Activated effector memory CD4-positive, alpha-beta T cell treated with Interleukin-2 at 50 U/mL for 16 hours (primary cell): Measurements from ENCODE around the gene QRICH2.
"Not testable (repeated sequence)": the region's sequence is repeated elsewhere in the genome, so short reads cannot be mapped to it uniquely, and the experiment has no call there.

ENCODE experiments used
- DNase-seq: peaks from one replicate; pipeline ENCODE4 v3.0.0-alpha.2; 2020

QRICH2 gene

GRCh38 chr17:76329664-76330063 is 21.6 kb upstream of the QRICH2 start:
- DNase-seq = no peak

- no peak for DNase-seq
These were observed 19.6 kb upstream of the QRICH2 start for GRCh38 chr17:76327696-76328095.

GRCh38 chr17:76326306-76326705 is 18.2 kb upstream of the QRICH2 start:
- DNase-seq = no peak

GRCh38 chr17:76318586-76318985 is 10.5 kb upstream of the QRICH2 start:
- DNase-seq = no peak

GRCh38 chr17:76317535-76317934 is 9.5 kb upstream of the QRICH2 start:
- DNase-seq = no peak

GRCh38 chr17:76314392-76315227 is 6.5 kb upstream of the QRICH2 start:
- no peak for DNase-seq

- DNase-seq = no peak
These were observed 4.7 kb upstream of the QRICH2 start for GRCh38 chr17:76312735-76313134.

GRCh38 chr17:76309461-76309860 is 1.4 kb upstream of the QRICH2 start:
- no peak for DNase-seq

GRCh38 chr17:76307299-76307965 is 644 bp downstream of the QRICH2 start:
- DNase-seq = no peak

- not testable (repeated sequence) for DNase-seq
These were observed 3.0 kb downstream of the QRICH2 start for GRCh38 chr17:76305135-76305454.

GRCh38 chr17:76304226-76305134 is 3.6 kb downstream of the QRICH2 start:
- DNase-seq = no peak

GRCh38 chr17:76297436-76297835 is 10.6 kb downstream of the QRICH2 start:
- no peak for DNase-seq

- no peak for DNase-seq
These were observed 11.2 kb downstream of the QRICH2 start for GRCh38 chr17:76296889-76297288.

- no peak for DNase-seq
These were observed 11.9 kb downstream of the QRICH2 start for GRCh38 chr17:76296186-76296585.

- DNase-seq = no peak
These were observed 15.0 kb downstream of the QRICH2 start for GRCh38 chr17:76293106-76293505.

GRCh38 chr17:76292567-76292966 is 15.5 kb downstream of the QRICH2 start:
- no peak for DNase-seq

- DNase-seq = no peak
These were observed 26.3 kb downstream of the QRICH2 start for GRCh38 chr17:76281573-76282371.

- no peak for DNase-seq
These were observed 27.4 kb downstream of the QRICH2 start for GRCh38 chr17:76280650-76281049.

GRCh38 chr17:76279742-76280287 is 28.3 kb downstream of the QRICH2 start:
- no peak for DNase-seq

- peak; percentile 72 for DNase-seq
These were observed 28.9 kb downstream of the QRICH2 start for GRCh38 chr17:76278952-76279741.

GRCh38 chr17:76278268-76278908 is 29.7 kb downstream of the QRICH2 start:
- no peak for DNase-seq
